Measurements from ENCODE around the gene CARF. TPM values are rescaled to one million over a fixed set of nuclear protein-coding genes. Genes with fewer than 3 reads are reported as not detected.

Gene CARF
- total RNA-seq, 1 donor from 2014 or later: 12.2 TPM

DNA sequence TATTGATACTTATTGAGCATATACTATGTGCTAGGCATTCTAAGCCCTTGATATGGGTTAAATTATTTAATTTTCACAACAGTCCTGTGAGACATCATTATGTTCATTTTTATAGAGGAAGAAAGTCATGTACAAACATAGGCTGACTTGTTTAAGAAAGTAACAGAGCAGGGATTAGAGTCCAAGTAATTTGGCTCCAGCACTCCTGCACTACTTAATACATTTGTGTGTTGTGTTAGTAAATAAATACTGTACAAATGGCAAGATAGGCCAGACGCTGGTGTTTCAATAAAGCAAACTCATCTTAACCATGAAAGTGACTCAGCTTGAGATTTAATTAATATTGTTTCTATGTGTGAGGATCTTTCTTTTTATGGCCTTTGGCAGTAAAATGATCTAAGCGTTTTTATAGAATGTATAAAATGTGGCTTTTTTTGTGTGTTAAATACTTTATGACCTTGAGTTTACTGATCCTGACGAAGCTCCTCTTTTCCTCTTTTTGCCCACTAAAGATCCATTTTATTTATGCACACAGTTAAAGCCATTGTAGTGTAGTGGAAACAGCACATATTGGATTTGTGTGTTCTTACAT, 123.9 kb downstream of the CARF start:
- Histone ChIP-seq H3K27me3 (no peaks in the 10 kb centered on the region), H3K27ac (no peak overlapping the region), H3K9me3 (no peaks in the 10 kb centered on the region), H3K4me3 (no peak overlapping the region), H3K36me3 (no peaks in the 10 kb centered on the region), H3K4me1 (peaks cover 23% of the 10 kb centered on the region)
- TF ChIP-seq, protein P1, sequence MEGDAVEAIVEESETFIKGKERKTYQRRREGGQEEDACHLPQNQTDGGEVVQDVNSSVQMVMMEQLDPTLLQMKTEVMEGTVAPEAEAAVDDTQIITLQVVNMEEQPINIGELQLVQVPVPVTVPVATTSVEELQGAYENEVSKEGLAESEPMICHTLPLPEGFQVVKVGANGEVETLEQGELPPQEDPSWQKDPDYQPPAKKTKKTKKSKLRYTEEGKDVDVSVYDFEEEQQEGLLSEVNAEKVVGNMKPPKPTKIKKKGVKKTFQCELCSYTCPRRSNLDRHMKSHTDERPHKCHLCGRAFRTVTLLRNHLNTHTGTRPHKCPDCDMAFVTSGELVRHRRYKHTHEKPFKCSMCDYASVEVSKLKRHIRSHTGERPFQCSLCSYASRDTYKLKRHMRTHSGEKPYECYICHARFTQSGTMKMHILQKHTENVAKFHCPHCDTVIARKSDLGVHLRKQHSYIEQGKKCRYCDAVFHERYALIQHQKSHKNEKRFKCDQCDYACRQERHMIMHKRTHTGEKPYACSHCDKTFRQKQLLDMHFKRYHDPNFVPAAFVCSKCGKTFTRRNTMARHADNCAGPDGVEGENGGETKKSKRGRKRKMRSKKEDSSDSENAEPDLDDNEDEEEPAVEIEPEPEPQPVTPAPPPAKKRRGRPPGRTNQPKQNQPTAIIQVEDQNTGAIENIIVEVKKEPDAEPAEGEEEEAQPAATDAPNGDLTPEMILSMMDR (IDR thresholded peaks at IDR 0.05): no peak
- DNase-seq (no peak), ATAC-seq (no peak)
- intact Hi-C loops (cut with DNase I): no loop called here

Other genes with a start within 250 kb of the CARF start
- gene ICA1L, start 40.5 kb upstream of the CARF start, total RNA-seq: 2.3 TPM
- gene WDR12, start 602 bp upstream of the CARF start, total RNA-seq: 35.6 TPM
- gene NBEAL1, start 102.6 kb downstream of the CARF start, total RNA-seq: 73.4 TPM